IMR-90 (cell line): ENCODE data around the gene DLGAP4. TPM values are rescaled to one million over a fixed set of nuclear protein-coding genes. Genes with fewer than 3 reads are reported as not detected.

Experiments
- ATAC-seq: fragments of 200-7000 bp; cut with Tn5 transposase; 2 replicates; pipeline ENCODE4 v1.9.1; 2020; ENCODE audit warnings: low read depth, mild to moderate bottlenecking, moderate library complexity
- BruUV-seq: library from RNA; stranded (reverse); fragments of 400-500 nt; replicated peaks from 2 replicates; lab custom pipeline; 2021; lab: Mats Ljungman, UMichigan
- CTCF ChIA-PET: fragments of 300-600 bp; formaldehyde crosslinking; extraction: SDS; loops from one replicate; lab custom pipeline; 2021; ENCODE audit warnings: antibody characterized with exemption; lab: Yijun Ruan, JAX
- POLR2A ChIA-PET: fragments of 300-600 bp; sonication (Branson Sonifier 250); formaldehyde crosslinking; loops from one replicate; lab custom pipeline; 2022; ENCODE audit warnings: antibody characterized with exemption; ENCODE audit not compliant: unreplicated experiment; lab: Charles Lee
- DNase-seq: peaks from one replicate; pipeline ENCODE4 v3.0.0; 2013
- H2AFZ ChIP-seq: replicated peaks from 2 replicates; pipeline ENCODE3; 2013; ENCODE audit warnings: low read length, mild to moderate bottlenecking; ENCODE audit not compliant: poor library complexity
- H2AK5ac ChIP-seq: 2 replicates; pipeline ENCODE4 v1.6.1; 2013; ENCODE audit warnings: low read depth, low read length, inconsistent platforms
- H2AK9ac ChIP-seq: replicated peaks from 2 replicates; pipeline ENCODE3; 2013; ENCODE audit warnings: mild to moderate bottlenecking, low read depth, low read length, moderate library complexity; ENCODE audit not compliant: poor library complexity
- H2BK120ac ChIP-seq: 2 replicates; pipeline ENCODE4 v1.6.1; 2013; ENCODE audit warnings: low read depth, low read length, inconsistent platforms
- H2BK15ac ChIP-seq: 3 replicates; pipeline ENCODE4 v1.6.1; 2013; ENCODE audit warnings: low read depth, low read length, inconsistent platforms
- H2BK20ac ChIP-seq: 2 replicates; pipeline ENCODE4 v1.6.1; 2013; ENCODE audit warnings: low read depth, mild to moderate bottlenecking, inconsistent platforms, low read length, moderate library complexity
- H2BK5ac ChIP-seq: 2 replicates; pipeline ENCODE4 v1.6.1; 2013; ENCODE audit warnings: mild to moderate bottlenecking, low read depth, low read length, inconsistent platforms; ENCODE audit not compliant: poor library complexity, severe bottlenecking
- H3K14ac ChIP-seq: replicated peaks from 2 replicates; pipeline ENCODE4 v1.6.1; 2013; ENCODE audit warnings: low read depth, low read length, inconsistent platforms
- H3K18ac ChIP-seq: 2 replicates; pipeline ENCODE4 v1.6.1; 2013; ENCODE audit warnings: low read depth, low read length, control low read depth
- H3K23ac ChIP-seq: 2 replicates; pipeline ENCODE4 v1.6.1; 2013; ENCODE audit warnings: low read depth, low read length, inconsistent platforms
- H3K27ac ChIP-seq: 2 replicates; pipeline ENCODE4 v1.5.1; 2013; ENCODE audit warnings: mild to moderate bottlenecking, control low read depth, low read length; ENCODE audit not compliant: insufficient read depth
- H3K27me3 ChIP-seq: 2 replicates; pipeline ENCODE4 v1.6.1; 2013; ENCODE audit warnings: low read length; ENCODE audit not compliant: control insufficient read depth, insufficient read depth
- H3K36me3 ChIP-seq: 2 replicates; pipeline ENCODE4 v1.6.1; 2013; ENCODE audit warnings: low read length, mixed read lengths; ENCODE audit not compliant: control insufficient read depth, insufficient read depth
- H3K4ac ChIP-seq: 2 replicates; pipeline ENCODE4 v1.6.1; 2013; ENCODE audit warnings: low read depth, low read length, inconsistent platforms
- H3K4me1 ChIP-seq: 2 replicates; pipeline ENCODE4 v1.6.1; 2013; ENCODE audit warnings: low read length, mixed read lengths; ENCODE audit not compliant: control insufficient read depth, insufficient read depth
- H3K4me2 ChIP-seq: 2 replicates; pipeline ENCODE4 v1.6.1; 2013; ENCODE audit warnings: low read depth, mild to moderate bottlenecking, control low read depth, low read length, moderate library complexity
- H3K4me3 ChIP-seq: 2 replicates; pipeline ENCODE4 v1.5.1; 2013; ENCODE audit warnings: low read depth, mild to moderate bottlenecking, control low read depth, low read length, moderate library complexity; ENCODE audit not compliant: insufficient read depth
- H3K56ac ChIP-seq: 2 replicates; pipeline ENCODE4 v1.6.1; 2013; ENCODE audit warnings: low read length, inconsistent platforms; ENCODE audit not compliant: insufficient read depth; ENCODE audit errors: extremely low read depth
- H3K79me1 ChIP-seq, 2 experiments: 2 replicates each; pipeline ENCODE4 v1.6.1; 2013; ENCODE audit warnings: low read length in 2 of 2, inconsistent platforms in 1 of 2, low read depth in 1 of 2
- H3K9ac ChIP-seq: 2 replicates; pipeline ENCODE4 v1.6.1; 2013; ENCODE audit warnings: low read depth, low read length, control low read depth
- H3K9me1 ChIP-seq: 2 replicates; pipeline ENCODE4 v1.6.1; 2013; ENCODE audit warnings: low read length, inconsistent platforms; ENCODE audit not compliant: insufficient read depth
- H3K9me3 ChIP-seq: 2 replicates; pipeline ENCODE4 v1.6.1; 2013; ENCODE audit warnings: low read length; ENCODE audit not compliant: control insufficient read depth, insufficient read depth
- H4K20me1 ChIP-seq: 2 replicates; pipeline ENCODE4 v1.6.1; 2013; ENCODE audit warnings: low read length, inconsistent platforms; ENCODE audit not compliant: insufficient read depth
- H4K5ac ChIP-seq: 2 replicates; pipeline ENCODE4 v1.6.1; 2013; ENCODE audit warnings: mild to moderate bottlenecking, low read depth, low read length, control low read depth
- H4K8ac ChIP-seq, 2 experiments: 2 replicates each; pipeline ENCODE4 v1.6.1; 2013; ENCODE audit warnings: low read depth in 2 of 2, low read length in 2 of 2, control low read depth in 1 of 2, inconsistent platforms in 1 of 2
- H4K91ac ChIP-seq: 2 replicates; pipeline ENCODE4 v1.6.1; 2013; ENCODE audit warnings: low read depth, low read length, inconsistent platforms; ENCODE audit not compliant: insufficient read depth
- BHLHE40 ChIP-seq: fragments of 150-350 bp; IDR thresholded peaks from 2 replicates; pipeline ENCODE4 v1.6.1; 2016; ENCODE audit warnings: mild to moderate bottlenecking, low read depth, low read length
- CEBPB ChIP-seq: IDR thresholded peaks from 2 replicates; pipeline ENCODE4 v1.6.1; 2012; ENCODE audit warnings: low read depth, low read length, improper control_type of control experiment
- CHD1 ChIP-seq: IDR thresholded peaks from 2 replicates; pipeline ENCODE4 v1.6.1; 2012; ENCODE audit warnings: low read depth, low read length, improper control_type of control experiment
- FOS ChIP-seq: fragments of 150-350 bp; IDR thresholded peaks from 2 replicates; pipeline ENCODE4 v1.6.1; 2016; ENCODE audit warnings: low read depth, low read length
- MAFK ChIP-seq: IDR thresholded peaks from 2 replicates; pipeline ENCODE4 v1.6.1; 2012; ENCODE audit warnings: low read depth, low read length, improper control_type of control experiment
- MAZ ChIP-seq: IDR thresholded peaks from 2 replicates; pipeline ENCODE4 v1.6.1; 2012; ENCODE audit warnings: low read depth, mild to moderate bottlenecking, low read length, improper control_type of control experiment, moderate library complexity, borderline replicate concordance
- MXI1 ChIP-seq: IDR thresholded peaks from 2 replicates; pipeline ENCODE4 v1.6.1; 2012; ENCODE audit warnings: low read depth, mild to moderate bottlenecking, low read length, moderate library complexity, borderline replicate concordance
- NFE2L2 ChIP-seq: fragments of 150-350 bp; IDR thresholded peaks from 2 replicates; pipeline ENCODE4 v1.6.1; 2016; ENCODE audit warnings: low read depth, mild to moderate bottlenecking, low read length
- POLR2A ChIP-seq: IDR thresholded peaks from 2 replicates; pipeline ENCODE4 v1.6.1; 2012; ENCODE audit warnings: mild to moderate bottlenecking, low read depth, low read length
- RAD21 ChIP-seq: IDR thresholded peaks from 2 replicates; pipeline ENCODE4 v1.6.1; 2012; ENCODE audit warnings: low read length, improper control_type of control experiment
- RCOR1 ChIP-seq: IDR thresholded peaks from 2 replicates; pipeline ENCODE4 v1.6.1; 2012; ENCODE audit warnings: mild to moderate bottlenecking, low read length, improper control_type of control experiment; ENCODE audit not compliant: insufficient replicate concordance
- RFX5 ChIP-seq: IDR thresholded peaks from 2 replicates; pipeline ENCODE4 v1.8.0; 2012; ENCODE audit warnings: low read depth, mild to moderate bottlenecking, low read length, moderate library complexity
- SMC3 ChIP-seq: fragments of 150-350 bp; IDR thresholded peaks from 2 replicates; pipeline ENCODE4 v1.6.1; 2016; ENCODE audit warnings: low read depth, mild to moderate bottlenecking, antibody characterized with exemption, low read length, moderate library complexity
- WGBS, 2 experiments: methylation state at CpG; one replicate each; pipeline versions ENCODE4 v1.1.5 to v1.1.7; 2013; ENCODE audit warnings: missing lambda C conversion rate in 2 of 2; ENCODE audit not compliant: insufficient read length in 1 of 2; ENCODE audit errors: extremely low coverage in 2 of 2; 5-methylcytosine and 5-hydroxymethylcytosine counted together
- dilution Hi-C: fragments of 300-500 bp; cut with HindIII; formaldehyde crosslinking; loops from one replicate; pipeline ENCODE4 v1.14.3; 2018; ENCODE audit warnings: low sequenced_read_pairs; ENCODE audit not compliant: unreplicated experiment
- in situ Hi-C: fragments of 300-500 bp; cut with MboI; formaldehyde crosslinking; loops from 3 replicates; pipeline ENCODE4 v1.14.3; 2019; ENCODE audit warnings: low sequenced_read_pairs, inconsistent platforms, mixed read lengths
- intact Hi-C: fragments of 100-400 bp; cut with micrococcal nuclease; formaldehyde crosslinking; loops from 2 replicates; pipeline ENCODE4 v1.10.0; 2022
- polyA plus RNA-seq, 3 experiments: library from polyadenylated mRNA; depleted of rRNA; stranded (reverse); fragments of >200 nt; gene quantifications; 2 replicates each; pipeline ENCODE4 v1.2.3, GENCODE V29; 2012; ENCODE audit warnings: low replicate concordance in 1 of 3
- total RNA-seq: library from RNA; depleted of rRNA; stranded (reverse); fragments of >200 nt; gene quantifications from 2 replicates; pipeline ENCODE4 v1.2.3, GENCODE V29; 2012
- TF ChIP-seq, protein P1 (sequence below): fragments of 150-350 bp; IDR thresholded peaks from 2 replicates; pipeline ENCODE4 v1.6.1; 2017; ENCODE audit warnings: mild to moderate bottlenecking, antibody characterized with exemption, low read length, low read depth
- TF ChIP-seq, protein P2 (sequence below): conservative IDR thresholded peaks from 2 replicates; pipeline ENCODE4 v1.5.1; 2012; ENCODE audit warnings: mild to moderate bottlenecking, low read depth, low read length, improper control_type of control experiment
- TF ChIP-seq, protein P3 (sequence below): fragments of 150-350 bp; IDR thresholded peaks from 2 replicates; pipeline ENCODE4 v1.6.1; 2016; ENCODE audit warnings: low read depth, mild to moderate bottlenecking, low read length, moderate library complexity, borderline replicate concordance

DLGAP4 gene
- total and polyA plus RNA-seq, 2 of the 4 experiments (the other 2 are of a cell fraction): 32.3 to 73.2 TPM

DNA sequence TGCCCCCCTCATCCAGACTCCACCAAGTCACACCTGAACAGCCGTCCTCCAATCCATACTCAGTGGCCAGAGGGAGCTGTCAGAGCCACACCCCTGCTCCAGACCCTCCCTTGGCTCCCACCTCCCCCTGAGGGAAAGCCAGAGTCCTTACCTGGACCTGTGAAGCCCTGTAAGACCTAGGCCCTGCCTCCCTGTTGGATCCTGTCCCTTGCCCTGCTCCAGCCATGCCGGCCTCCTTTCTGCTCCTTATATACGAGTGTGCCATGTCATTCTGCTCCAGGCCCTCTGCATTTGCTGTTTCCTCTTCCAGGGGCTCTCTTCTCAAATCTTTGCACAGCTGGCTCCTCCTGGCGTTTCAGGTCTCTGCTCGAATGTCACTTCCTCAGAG, 134.9 kb downstream of the DLGAP4 start:
- Histone ChIP-seq H2AFZ (no peak overlapping the region), H2BK15ac (no peak overlapping the region), H3K79me1 (no peaks in the 10 kb centered on the region), H3K9me1 (no peaks in the 10 kb centered on the region), H3K56ac (no peak overlapping the region), H3K4me3 (no peak overlapping the region), H3K9me3 (no peaks in the 10 kb centered on the region), H2AK9ac (no peak overlapping the region), H4K91ac (no peak overlapping the region), H3K4ac (no peak overlapping the region), H4K20me1 (no peaks in the 10 kb centered on the region), H2AK5ac (no peak overlapping the region), H3K36me3 (no peaks in the 10 kb centered on the region), H3K14ac (no peak overlapping the region), H3K27me3 (peaks cover 32% of the 10 kb centered on the region), H2BK20ac (no peak overlapping the region), H4K5ac (no peak overlapping the region), H3K4me1 (no peaks in the 10 kb centered on the region), H3K4me2 (no peak overlapping the region), H4K8ac (no peak overlapping the region), H3K27ac (no peak overlapping the region), H2BK5ac (no peak overlapping the region), H2BK120ac (no peak overlapping the region), H3K9ac (no peak overlapping the region), H3K18ac (no peak overlapping the region), H3K23ac (no peak overlapping the region)
- in situ Hi-C loops (loop anchor here (5.0 to 25.0 kb wide), 2 partner anchors 234 to 454 kb away; no protein-coding TSS in a partner anchor), intact Hi-C loops (no loop called here), dilution Hi-C loops (no loop called here)
- POLR2A ChIA-PET: no interaction called here
- WGBS, 2 experiments: 21% methylated on average over 5 of the region's 5 CpGs; no CpG with 5 or more reads in 1 of the 2 experiments
- BruUV-seq: no TSS peak
- CTCF ChIA-PET: no interaction called here
- no peak for DNase-seq
- TF ChIP-seq NFE2L2: no peak
- no peak for TF ChIP-seq BHLHE40
- TF ChIP-seq MXI1: no peak
- TF ChIP-seq FOS: no peak
- TF ChIP-seq MAZ: no peak
- TF ChIP-seq, protein P1, sequence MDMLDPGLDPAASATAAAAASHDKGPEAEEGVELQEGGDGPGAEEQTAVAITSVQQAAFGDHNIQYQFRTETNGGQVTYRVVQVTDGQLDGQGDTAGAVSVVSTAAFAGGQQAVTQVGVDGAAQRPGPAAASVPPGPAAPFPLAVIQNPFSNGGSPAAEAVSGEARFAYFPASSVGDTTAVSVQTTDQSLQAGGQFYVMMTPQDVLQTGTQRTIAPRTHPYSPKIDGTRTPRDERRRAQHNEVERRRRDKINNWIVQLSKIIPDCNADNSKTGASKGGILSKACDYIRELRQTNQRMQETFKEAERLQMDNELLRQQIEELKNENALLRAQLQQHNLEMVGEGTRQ: no peak
- TF ChIP-seq, protein P2, sequence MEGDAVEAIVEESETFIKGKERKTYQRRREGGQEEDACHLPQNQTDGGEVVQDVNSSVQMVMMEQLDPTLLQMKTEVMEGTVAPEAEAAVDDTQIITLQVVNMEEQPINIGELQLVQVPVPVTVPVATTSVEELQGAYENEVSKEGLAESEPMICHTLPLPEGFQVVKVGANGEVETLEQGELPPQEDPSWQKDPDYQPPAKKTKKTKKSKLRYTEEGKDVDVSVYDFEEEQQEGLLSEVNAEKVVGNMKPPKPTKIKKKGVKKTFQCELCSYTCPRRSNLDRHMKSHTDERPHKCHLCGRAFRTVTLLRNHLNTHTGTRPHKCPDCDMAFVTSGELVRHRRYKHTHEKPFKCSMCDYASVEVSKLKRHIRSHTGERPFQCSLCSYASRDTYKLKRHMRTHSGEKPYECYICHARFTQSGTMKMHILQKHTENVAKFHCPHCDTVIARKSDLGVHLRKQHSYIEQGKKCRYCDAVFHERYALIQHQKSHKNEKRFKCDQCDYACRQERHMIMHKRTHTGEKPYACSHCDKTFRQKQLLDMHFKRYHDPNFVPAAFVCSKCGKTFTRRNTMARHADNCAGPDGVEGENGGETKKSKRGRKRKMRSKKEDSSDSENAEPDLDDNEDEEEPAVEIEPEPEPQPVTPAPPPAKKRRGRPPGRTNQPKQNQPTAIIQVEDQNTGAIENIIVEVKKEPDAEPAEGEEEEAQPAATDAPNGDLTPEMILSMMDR: no peak
- no peak for TF ChIP-seq RAD21
- no peak for TF ChIP-seq POLR2A
- TF ChIP-seq, protein P3, sequence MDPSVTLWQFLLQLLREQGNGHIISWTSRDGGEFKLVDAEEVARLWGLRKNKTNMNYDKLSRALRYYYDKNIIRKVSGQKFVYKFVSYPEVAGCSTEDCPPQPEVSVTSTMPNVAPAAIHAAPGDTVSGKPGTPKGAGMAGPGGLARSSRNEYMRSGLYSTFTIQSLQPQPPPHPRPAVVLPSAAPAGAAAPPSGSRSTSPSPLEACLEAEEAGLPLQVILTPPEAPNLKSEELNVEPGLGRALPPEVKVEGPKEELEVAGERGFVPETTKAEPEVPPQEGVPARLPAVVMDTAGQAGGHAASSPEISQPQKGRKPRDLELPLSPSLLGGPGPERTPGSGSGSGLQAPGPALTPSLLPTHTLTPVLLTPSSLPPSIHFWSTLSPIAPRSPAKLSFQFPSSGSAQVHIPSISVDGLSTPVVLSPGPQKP: no peak
- no peak for TF ChIP-seq CEBPB
- no peak for TF ChIP-seq CHD1
- TF ChIP-seq SMC3: no peak
- TF ChIP-seq RFX5: no peak
- no peak for TF ChIP-seq MAFK
- TF ChIP-seq RCOR1: no peak
- no peak for ATAC-seq
